ENCODE results near the gene CELF1. TPM values are rescaled to one million over a fixed set of nuclear protein-coding genes. Genes with fewer than 3 reads are reported as not detected.

CELF1 gene
- total and polyA plus RNA-seq, 2 of the 13 experiments (the other 11 are each of a cell fraction or from before 2014, with no cell fraction given), result 69.0 to 80.1 TPM

GRCh38 chr11:47443028-47443700, 109.8 kb downstream of the CELF1 start:
- WGBS (ENCODE audit: low lambda C conversion rate), result 85% methylated on average over 10 of the region's 12 CpGs
- H3K9ac ChIP-seq (ENCODE audit: insufficient read depth, low read depth, low read length), result no peak overlapping the region
- intact Hi-C loops (cut with micrococcal nuclease; ENCODE audit: unreplicated experiment), result no loop called here
- no peaks in the 10 kb centered on the region for H3K27me3 ChIP-seq (ENCODE audit: control insufficient read depth in 1 of 2, insufficient read depth in 2 of 2, low read length in 2 of 2)
- CTCF ChIA-PET (ENCODE audit: low intra/inter-chr PET ratio, low total read pairs), result no interaction called here
- no peak for DNase-seq (ENCODE audit: low spot score)
- H3K4me2 ChIP-seq (ENCODE audit: low read depth, low read length), result no peak overlapping the region
- no peak overlapping the region for H2AFZ ChIP-seq (ENCODE audit: low read length)
- no peaks in the 10 kb centered on the region for H4K20me1 ChIP-seq (ENCODE audit: insufficient read depth, low read length)
- peaks cover 58% of the 10 kb centered on the region for H3K4me1 ChIP-seq (ENCODE audit: insufficient read depth, low read length)
- H3K27ac ChIP-seq (ENCODE audit: extremely low read length, insufficient read depth, low read length), result no peak overlapping the region
- no TSS peak for BruUV-seq (replicated peaks)
- POLR2A ChIA-PET, result interaction anchor here (0.5 to 1.1 kb wide), 2 partner anchors 16 to 47 kb away, joined by 3 to 4 read pairs; partner anchors contain the start of gene PSMC3
- no peak overlapping the region for H3K4me3 ChIP-seq (replicated peaks in 1 of 3; ENCODE audit: insufficient read depth in 1 of 3, low read depth in 2 of 3, low read length in 3 of 3)
- ATAC-seq, result peak; percentile 56
- H3K79me2 ChIP-seq (ENCODE audit: insufficient read depth, low read length), result no peaks in the 10 kb centered on the region
- in situ Hi-C loops (cut with HindIII; ENCODE audit: extremely low pct_ligation_motif_present, low pct_unique_long_range_greater_than_20kb), result no loop called here
- no peak for FAIRE-seq
- no peaks in the 10 kb centered on the region for H3K9me3 ChIP-seq (ENCODE audit: low read length)
- H3K36me3 ChIP-seq (replicated peaks in 1 of 2; ENCODE audit: control insufficient read depth in 1 of 2, insufficient read depth in 2 of 2, low read length in 2 of 2), result no peaks in the 10 kb centered on the region; a peak in 1 of 5 replicates
- TF ChIP-seq, protein P1, sequence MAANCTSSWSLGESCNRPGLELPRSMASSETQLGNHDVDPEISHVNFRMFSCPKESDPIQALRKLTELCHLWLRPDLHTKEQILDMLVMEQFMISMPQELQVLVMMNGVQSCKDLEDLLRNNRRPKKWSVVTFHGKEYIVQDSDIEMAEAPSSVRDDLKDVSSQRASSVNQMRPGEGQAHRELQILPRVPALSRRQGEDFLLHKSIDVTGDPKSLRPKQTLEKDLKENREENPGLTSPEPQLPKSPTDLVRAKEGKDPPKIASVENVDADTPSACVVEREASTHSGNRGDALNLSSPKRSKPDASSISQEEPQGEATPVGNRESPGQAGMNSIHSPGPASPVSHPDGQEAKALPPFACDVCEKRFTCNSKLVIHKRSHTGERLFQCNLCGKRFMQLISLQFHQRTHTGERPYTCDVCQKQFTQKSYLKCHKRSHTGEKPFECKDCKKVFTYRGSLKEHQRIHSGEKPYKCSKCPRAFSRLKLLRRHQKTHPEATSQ (CRISPR knock-in tag; IDR thresholded peaks at IDR 0.05; ENCODE audit: borderline replicate concordance), result no peak
- TF ChIP-seq AHDC1 (CRISPR knock-in tag; IDR thresholded peaks at IDR 0.05; ENCODE audit: borderline replicate concordance) (no peak), NBN (conservative IDR thresholded peaks at IDR 0.05) (no peak), RAD51 (IDR thresholded peaks at IDR 0.05; ENCODE audit: borderline replicate concordance) (no peak), ZNF547 (CRISPR knock-in tag; IDR thresholded peaks at IDR 0.05) (no peak), ZSCAN31 (CRISPR knock-in tag; IDR thresholded peaks at IDR 0.05; ENCODE audit: low read depth) (no peak), ZNF607 (CRISPR knock-in tag; IDR thresholded peaks at IDR 0.05; ENCODE audit: borderline replicate concordance) (no peak), MXI1 (IDR thresholded peaks at IDR 0.05; ENCODE audit: borderline replicate concordance, low read depth, low read length) (no peak), GATA4 (IDR thresholded peaks at IDR 0.05; ENCODE audit: borderline replicate concordance, low read depth) (no peak), EP300 (IDR thresholded peaks at IDR 0.05; ENCODE audit: low read depth in 2 of 2, low read length in 2 of 2) (no peak), EP300 (CRISPR knock-in tag; IDR thresholded peaks at IDR 0.05; ENCODE audit: borderline replicate concordance) (no peak), HCFC1 (IDR thresholded peaks at IDR 0.05; ENCODE audit: low read depth, low read length) (no peak)
- TF ChIP-seq, protein P2, sequence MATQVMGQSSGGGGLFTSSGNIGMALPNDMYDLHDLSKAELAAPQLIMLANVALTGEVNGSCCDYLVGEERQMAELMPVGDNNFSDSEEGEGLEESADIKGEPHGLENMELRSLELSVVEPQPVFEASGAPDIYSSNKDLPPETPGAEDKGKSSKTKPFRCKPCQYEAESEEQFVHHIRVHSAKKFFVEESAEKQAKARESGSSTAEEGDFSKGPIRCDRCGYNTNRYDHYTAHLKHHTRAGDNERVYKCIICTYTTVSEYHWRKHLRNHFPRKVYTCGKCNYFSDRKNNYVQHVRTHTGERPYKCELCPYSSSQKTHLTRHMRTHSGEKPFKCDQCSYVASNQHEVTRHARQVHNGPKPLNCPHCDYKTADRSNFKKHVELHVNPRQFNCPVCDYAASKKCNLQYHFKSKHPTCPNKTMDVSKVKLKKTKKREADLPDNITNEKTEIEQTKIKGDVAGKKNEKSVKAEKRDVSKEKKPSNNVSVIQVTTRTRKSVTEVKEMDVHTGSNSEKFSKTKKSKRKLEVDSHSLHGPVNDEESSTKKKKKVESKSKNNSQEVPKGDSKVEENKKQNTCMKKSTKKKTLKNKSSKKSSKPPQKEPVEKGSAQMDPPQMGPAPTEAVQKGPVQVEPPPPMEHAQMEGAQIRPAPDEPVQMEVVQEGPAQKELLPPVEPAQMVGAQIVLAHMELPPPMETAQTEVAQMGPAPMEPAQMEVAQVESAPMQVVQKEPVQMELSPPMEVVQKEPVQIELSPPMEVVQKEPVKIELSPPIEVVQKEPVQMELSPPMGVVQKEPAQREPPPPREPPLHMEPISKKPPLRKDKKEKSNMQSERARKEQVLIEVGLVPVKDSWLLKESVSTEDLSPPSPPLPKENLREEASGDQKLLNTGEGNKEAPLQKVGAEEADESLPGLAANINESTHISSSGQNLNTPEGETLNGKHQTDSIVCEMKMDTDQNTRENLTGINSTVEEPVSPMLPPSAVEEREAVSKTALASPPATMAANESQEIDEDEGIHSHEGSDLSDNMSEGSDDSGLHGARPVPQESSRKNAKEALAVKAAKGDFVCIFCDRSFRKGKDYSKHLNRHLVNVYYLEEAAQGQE (IDR thresholded peaks at IDR 0.05; ENCODE audit: borderline replicate concordance in 1 of 2, low read depth in 1 of 2, low read length in 2 of 2), result no peak
